Upper lobe of right lung (tissue), 1 donor: ENCODE measurements around the gene EFCAB7. TPM values are rescaled to one million over a fixed set of nuclear protein-coding genes. Genes with fewer than 3 reads are reported as not detected.

ENCODE experiments used
- ATAC-seq: fragments of 200-7000 bp; cut with Tn5 transposase; one replicate; pipeline ENCODE4 v1.9.1; 2020; ENCODE audit warnings: mild to moderate bottlenecking, moderate library complexity
- DNase-seq: peaks from one replicate; pipeline ENCODE4 v3.0.0-alpha.2; 2020
- H3K27ac ChIP-seq: fragments of 200-600 bp; one replicate; pipeline ENCODE4 v1.8.0; 2022
- H3K27me3 ChIP-seq: fragments of 200-600 bp; one replicate; pipeline ENCODE4 v1.8.0; 2022; ENCODE audit warnings: mild to moderate bottlenecking
- H3K36me3 ChIP-seq: fragments of 200-600 bp; one replicate; pipeline ENCODE4 v1.8.0; 2022
- H3K4me1 ChIP-seq: fragments of 200-600 bp; one replicate; pipeline ENCODE4 v1.8.0; 2022
- H3K4me3 ChIP-seq: fragments of 200-600 bp; one replicate; pipeline ENCODE4 v1.8.0; 2022; ENCODE audit warnings: mild to moderate bottlenecking
- H3K9me3 ChIP-seq: fragments of 200-600 bp; one replicate; pipeline ENCODE4 v1.8.0; 2022
- CTCF ChIP-seq: fragments of 200-600 bp; IDR thresholded peaks from one replicate; pipeline ENCODE4 v1.8.0; 2022; ENCODE audit warnings: antibody characterized with exemption
- intact Hi-C: fragments of 100-400 bp; cut with DNase I; formaldehyde crosslinking; loops from one replicate; pipeline ENCODE4 v1.11.0; 2022
- long read RNA-seq: library from polyadenylated mRNA; unstranded; transcript quantifications from one replicate; pipeline ENCODE4 v2.0.0, GENCODE V29; 2021
- total RNA-seq: library from RNA; stranded (reverse); fragmentation: NEBNext Ultra II Directional; extraction: Animal tissue kit (Norgen Biotek cat#: 25700); gene quantifications from one replicate; pipeline ENCODE4 v1.2.1, GENCODE V29; 2021
- donor health status: DM: no; HTN: yes; CAD: no; lungs with severe emphysema.

Gene EFCAB7
- 6.0 TPM for total RNA-seq
- long read RNA-seq, partial matches to known transcripts: 3 of 8 reads
- long read RNA-seq, other reads (novel, unspliced or antisense): 1 of 8 reads

- ATAC-seq: peak; percentile 98
- peak within 1 kb of the TSS; percentile 93 for H3K27ac ChIP-seq
- intact Hi-C loops: no loop called here
These were observed at the start of gene EFCAB7, which contains the start of gene ITGB3BP for GRCh38 chr1:63522891-63523728. EFCAB7 (plus strand) TSS chr1:63523525; CDS start chr1:63525573, 2,048 bp downstream. ITGB3BP (minus strand) TSS chr1:63523225; CDS start chr1:63523133, 92 bp downstream.

GRCh38 chr1:63475761-63476160 lies 47.6 kb upstream of the EFCAB7 start:
- TF ChIP-seq CTCF: no peak

More at GRCh38 chr1:63522891-63523728, at the start of gene EFCAB7, which contains the start of gene ITGB3BP:
- no peak for TF ChIP-seq CTCF
- peak within 1 kb of the TSS; percentile 63 for H3K4me3 ChIP-seq
- H3K9me3 ChIP-seq: no peaks in the 10 kb centered on the region
- H3K27me3 ChIP-seq: no peaks in the 10 kb centered on the region
- H3K4me1 ChIP-seq: peaks cover 11% of the 10 kb centered on the region
- DNase-seq: peak; percentile 89
- H3K36me3 ChIP-seq: peaks cover 4% of the 10 kb centered on the region

GRCh38 chr1:63480057-63480456 lies 43.3 kb upstream of the EFCAB7 start:
- no peaks in the 10 kb centered on the region for H3K9me3 ChIP-seq
- no peak overlapping the region for H3K4me3 ChIP-seq
- TF ChIP-seq CTCF: no peak
- no peak overlapping the region for H3K27ac ChIP-seq
- no peaks in the 10 kb centered on the region for H3K36me3 ChIP-seq
- ATAC-seq (no peak), DNase-seq (no peak)
- intact Hi-C loops: no loop called here
- H3K4me1 ChIP-seq: no peaks in the 10 kb centered on the region
- no peaks in the 10 kb centered on the region for H3K27me3 ChIP-seq

More at GRCh38 chr1:63475761-63476160, 47.6 kb upstream of the EFCAB7 start:
- ATAC-seq: no peak
- Histone ChIP-seq H3K27ac (no peak overlapping the region), H3K9me3 (no peaks in the 10 kb centered on the region), H3K27me3 (no peaks in the 10 kb centered on the region), H3K4me3 (no peak overlapping the region), H3K36me3 (no peaks in the 10 kb centered on the region), H3K4me1 (no peaks in the 10 kb centered on the region)
- no peak for DNase-seq
- intact Hi-C loops: no loop called here

GRCh38 chr1:63486629-63487028 lies 36.7 kb upstream of the EFCAB7 start:
- H3K4me1 ChIP-seq: no peaks in the 10 kb centered on the region
- intact Hi-C loops: no loop called here
- no peak for DNase-seq
- no peaks in the 10 kb centered on the region for H3K27me3 ChIP-seq
- ATAC-seq: no peak
- H3K36me3 ChIP-seq: no peaks in the 10 kb centered on the region
- H3K9me3 ChIP-seq: no peaks in the 10 kb centered on the region
- no peak overlapping the region for H3K27ac ChIP-seq
- no peak overlapping the region for H3K4me3 ChIP-seq
- no peak for TF ChIP-seq CTCF

- Histone ChIP-seq H3K4me3 (no peak overlapping the region), H3K27ac (no peak overlapping the region), H3K4me1 (no peaks in the 10 kb centered on the region), H3K9me3 (no peaks in the 10 kb centered on the region), H3K27me3 (no peaks in the 10 kb centered on the region), H3K36me3 (no peaks in the 10 kb centered on the region)
- intact Hi-C loops: no loop called here
- ATAC-seq (peak; percentile 57), DNase-seq (no peak)
- TF ChIP-seq CTCF: no peak
These were observed 35.8 kb upstream of the EFCAB7 start for GRCh38 chr1:63487336-63488065.
